GM23338 (cell line): ENCODE data around the gene PDZD7. TPM values are rescaled to one million over a fixed set of nuclear protein-coding genes. Genes with fewer than 3 reads are reported as not detected.

Experiments
- ATAC-seq: fragments of 200-7000 bp; cut with Tn5 transposase; 3 replicates; pipeline ENCODE4 v1.9.1; 2020
- DNase-seq: peaks from one replicate; pipeline ENCODE4 v3.0.0-alpha.2; 2015; ENCODE audit warnings: low spot score
- H2AFZ ChIP-seq: fragments of 200-600 bp; sonication (generic); 2 replicates; pipeline ENCODE4 v1.8.0; 2016; ENCODE audit warnings: antibody characterized with exemption, mild to moderate bottlenecking, moderate library complexity
- H3F3A ChIP-seq: fragments of 200-600 bp; sonication (generic); replicated peaks from 2 replicates; pipeline ENCODE4 v1.8.0; 2017; ENCODE audit warnings: antibody characterized with exemption, mixed run types, low read depth
- H3K27ac ChIP-seq: fragments of 200-600 bp; sonication (generic); 2 replicates; pipeline ENCODE4 v1.6.1; 2016; ENCODE audit warnings: low read depth
- H3K27me3 ChIP-seq: fragments of 200-600 bp; sonication (generic); 2 replicates; pipeline ENCODE4 v1.8.0; 2016; ENCODE audit warnings: mild to moderate bottlenecking, mixed run types, moderate library complexity; ENCODE audit not compliant: insufficient read depth
- H3K36me3 ChIP-seq: fragments of 200-600 bp; sonication (generic); 2 replicates; pipeline ENCODE4 v1.8.0; 2016; ENCODE audit warnings: mild to moderate bottlenecking; ENCODE audit not compliant: insufficient read depth
- H3K4me1 ChIP-seq: fragments of 200-600 bp; sonication (generic); 2 replicates; pipeline ENCODE4 v1.8.0; 2016; ENCODE audit warnings: mild to moderate bottlenecking, moderate library complexity; ENCODE audit not compliant: insufficient read depth
- H3K4me2 ChIP-seq: fragments of 200-600 bp; sonication (generic); 2 replicates; pipeline ENCODE4 v1.7.1; 2017; ENCODE audit warnings: mixed run types
- H3K4me3 ChIP-seq: fragments of 200-600 bp; sonication (generic); 2 replicates; pipeline ENCODE4 v1.6.1; 2016; ENCODE audit warnings: mixed run types
- H3K79me2 ChIP-seq: fragments of 200-600 bp; sonication (generic); replicated peaks from 2 replicates; pipeline ENCODE4 v1.8.0; 2017; ENCODE audit warnings: mild to moderate bottlenecking; ENCODE audit not compliant: insufficient read depth
- H3K9me2 ChIP-seq: fragments of 200-600 bp; sonication (generic); 2 replicates; pipeline ENCODE4 v1.8.0; 2017; ENCODE audit not compliant: insufficient read depth
- H4K20me1 ChIP-seq: fragments of 200-600 bp; sonication (generic); replicated peaks from 2 replicates; pipeline ENCODE4 v1.8.0; 2017; ENCODE audit warnings: mild to moderate bottlenecking; ENCODE audit not compliant: insufficient read depth
- H3K27ac Mint-ChIP-seq: 2 replicates; pipeline ENCODE4 v1.8.0; 2020; ENCODE audit warnings: inconsistent platforms, mild to moderate bottlenecking, moderate library complexity, mixed read lengths
- H3K27me3 Mint-ChIP-seq: 3 replicates; pipeline ENCODE4 v1.8.0; 2022; ENCODE audit warnings: low read depth, mild to moderate bottlenecking, moderate library complexity, mixed read lengths, inconsistent platforms; ENCODE audit not compliant: insufficient read depth, poor library complexity
- H3K36me3 Mint-ChIP-seq: 3 replicates; pipeline ENCODE4 v1.8.0; 2021; ENCODE audit warnings: low read depth, mild to moderate bottlenecking, inconsistent platforms, moderate library complexity, mixed read lengths
- H3K4me1 Mint-ChIP-seq: 3 replicates; pipeline ENCODE4 v1.8.0; 2020; ENCODE audit warnings: mild to moderate bottlenecking, inconsistent platforms, mixed read lengths
- H3K4me3 Mint-ChIP-seq: 3 replicates; pipeline ENCODE4 v1.8.0; 2021; ENCODE audit warnings: moderate library complexity, mild to moderate bottlenecking, inconsistent platforms, mixed read lengths
- H3K9me3 Mint-ChIP-seq: 3 replicates; pipeline ENCODE4 v1.8.0; 2020; ENCODE audit warnings: moderate library complexity, mild to moderate bottlenecking, inconsistent platforms, mixed read lengths
- CREB1 ChIP-seq: fragments of 250-450 bp; sonication (Bioruptor Pico); IDR thresholded peaks from 2 replicates; pipeline ENCODE4 v1.5.0; 2020; ENCODE audit warnings: low read depth, mild to moderate bottlenecking, moderate library complexity
- ETS1 ChIP-seq: IDR thresholded peaks from 2 replicates; pipeline ENCODE4 v1.6.1; 2016; ENCODE audit warnings: antibody characterized with exemption
- JUNB ChIP-seq: IDR thresholded peaks from one replicate; pipeline ENCODE4 v1.6.1; 2016; ENCODE audit warnings: antibody characterized with exemption; ENCODE audit not compliant: unreplicated experiment
- NANOG ChIP-seq: IDR thresholded peaks from 2 replicates; pipeline ENCODE4 v1.6.1; 2016; ENCODE audit warnings: antibody characterized with exemption, borderline replicate concordance
- POLR2AphosphoS5 ChIP-seq: IDR thresholded peaks from 2 replicates; pipeline ENCODE4 v1.6.1; 2016; ENCODE audit warnings: antibody characterized with exemption, low read depth
- STAT1 ChIP-seq: IDR thresholded peaks from one replicate; pipeline ENCODE4 v1.6.1; 2016; ENCODE audit warnings: antibody characterized with exemption; ENCODE audit not compliant: unreplicated experiment
- ZNF462 ChIP-seq: fragments of 250-450 bp; sonication (Bioruptor Pico); IDR thresholded peaks from 2 replicates; pipeline ENCODE4 v1.5.0; 2020; ENCODE audit warnings: mild to moderate bottlenecking, moderate library complexity
- polyA plus RNA-seq: library from polyadenylated mRNA; unstranded; fragments of >200 nt; fragmentation: Nextera tagmentation; extraction: Ambion mirVana; gene quantifications from 2 replicates; pipeline ENCODE4 v1.2.1, GENCODE V29; 2016
- total RNA-seq: library from RNA; depleted of rRNA; stranded (reverse); fragments of >200 nt; shearing (Covaris generic); gene quantifications from 2 replicates; pipeline ENCODE4 v1.2.3, GENCODE V29; 2014
- TF ChIP-seq, protein P1 (sequence below), 2 experiments: fragments of 200-600 bp in 1 of 2; sonication (generic) in 1 of 2; conservative IDR thresholded peaks; 2 replicates each; pipeline versions ENCODE4 v1.5.1 to v1.6.1; 2016 to 2017; ENCODE audit warnings: antibody characterized with exemption in 2 of 2, low read depth in 2 of 2, mild to moderate bottlenecking in 2 of 2, moderate library complexity in 1 of 2

Gene PDZD7
- total and polyA plus RNA-seq, 2 experiments from 2014 or later, result 1.7 to 2.3 TPM

- no peak overlapping the region for H2AFZ ChIP-seq
- peaks cover 10% of the 10 kb centered on the region; the same call in 1 of the 2 replicates for H3K27me3 ChIP-seq
- no peak for DNase-seq
- H4K20me1 ChIP-seq, result no peaks in the 10 kb centered on the region
- peaks cover 28% of the 10 kb centered on the region for H3K27me3 Mint-ChIP-seq
- H3K4me2 ChIP-seq, result no peak overlapping the region
- H3K4me1 ChIP-seq, result peaks cover 14% of the 10 kb centered on the region; the same call in 1 of the 2 replicates
- no peak overlapping the region for H3K27ac ChIP-seq
- H3K36me3 ChIP-seq, result no peaks in the 10 kb centered on the region
- no peak overlapping the region for H3K27ac Mint-ChIP-seq
- no peak overlapping the region for H3K4me3 Mint-ChIP-seq
- TF ChIP-seq, protein P1, sequence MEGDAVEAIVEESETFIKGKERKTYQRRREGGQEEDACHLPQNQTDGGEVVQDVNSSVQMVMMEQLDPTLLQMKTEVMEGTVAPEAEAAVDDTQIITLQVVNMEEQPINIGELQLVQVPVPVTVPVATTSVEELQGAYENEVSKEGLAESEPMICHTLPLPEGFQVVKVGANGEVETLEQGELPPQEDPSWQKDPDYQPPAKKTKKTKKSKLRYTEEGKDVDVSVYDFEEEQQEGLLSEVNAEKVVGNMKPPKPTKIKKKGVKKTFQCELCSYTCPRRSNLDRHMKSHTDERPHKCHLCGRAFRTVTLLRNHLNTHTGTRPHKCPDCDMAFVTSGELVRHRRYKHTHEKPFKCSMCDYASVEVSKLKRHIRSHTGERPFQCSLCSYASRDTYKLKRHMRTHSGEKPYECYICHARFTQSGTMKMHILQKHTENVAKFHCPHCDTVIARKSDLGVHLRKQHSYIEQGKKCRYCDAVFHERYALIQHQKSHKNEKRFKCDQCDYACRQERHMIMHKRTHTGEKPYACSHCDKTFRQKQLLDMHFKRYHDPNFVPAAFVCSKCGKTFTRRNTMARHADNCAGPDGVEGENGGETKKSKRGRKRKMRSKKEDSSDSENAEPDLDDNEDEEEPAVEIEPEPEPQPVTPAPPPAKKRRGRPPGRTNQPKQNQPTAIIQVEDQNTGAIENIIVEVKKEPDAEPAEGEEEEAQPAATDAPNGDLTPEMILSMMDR (conservative IDR thresholded peaks at IDR 0.05; ENCODE audit: low read depth in 2 of 2), result 0 out of 4 replicates have a peak, but pooled peaks of 1 of the 2 experiments have one; percentile 12
- no peak for TF ChIP-seq NANOG
- TF ChIP-seq STAT1, result no peak
- TF ChIP-seq CREB1 (CRISPR knock-in tag), result no peak
- TF ChIP-seq JUNB, result no peak
- H3K9me3 Mint-ChIP-seq, result no peaks in the 10 kb centered on the region; the same call in 2 of the 3 replicates
- H3K9me2 ChIP-seq, result no peaks in the 10 kb centered on the region
- H3K4me3 ChIP-seq, result no peak overlapping the region
- no peak for ATAC-seq
- 0 out of 2 replicates have a peak, but pooled peaks cover 4% of the 10 kb centered on the region for H3F3A ChIP-seq
- peaks cover 10% of the 10 kb centered on the region for H3K36me3 Mint-ChIP-seq
- no peaks in the 10 kb centered on the region for H3K79me2 ChIP-seq
- H3K4me1 Mint-ChIP-seq, result peaks cover 26% of the 10 kb centered on the region
Observed at GRCh38 chr10:101010329-101010728, 20.6 kb downstream of the PDZD7 start.

GRCh38 chr10:101008823-101009423 lies 22.0 kb downstream of the PDZD7 start:
- Histone ChIP-seq H3K27ac (no peak overlapping the region), H3K27me3 (no peaks in the 10 kb centered on the region), H2AFZ (no peak overlapping the region), H3K79me2 (no peaks in the 10 kb centered on the region), H3K4me2 (no peak overlapping the region), H3F3A (0 out of 2 replicates have a peak, but pooled peaks cover 4% of the 10 kb centered on the region), H3K4me1 (peaks cover 11% of the 10 kb centered on the region; the same call in 1 of the 2 replicates), H3K4me3 (no peak overlapping the region), H3K9me2 (no peaks in the 10 kb centered on the region), H3K36me3 (no peaks in the 10 kb centered on the region; the same call in 1 of the 2 replicates), H4K20me1 (0 out of 2 replicates have a peak, but pooled peaks cover 7% of the 10 kb centered on the region)
- Mint-ChIP-seq H3K27ac (no peak overlapping the region), H3K4me1 (peaks cover 24% of the 10 kb centered on the region), H3K36me3 (peaks cover 22% of the 10 kb centered on the region), H3K27me3 (peaks cover 17% of the 10 kb centered on the region), H3K9me3 (no peaks in the 10 kb centered on the region), H3K4me3 (no peak overlapping the region)
- no peak for ATAC-seq
- DNase-seq, result no peak
- no peak for TF ChIP-seq POLR2AphosphoS5
- no peak for TF ChIP-seq ZNF462 (CRISPR knock-in tag)
- TF ChIP-seq STAT1, result no peak
- TF ChIP-seq ETS1, result no peak
